Measurements from ENCODE around the gene DDAH2.

Gene DDAH2

DNA sequence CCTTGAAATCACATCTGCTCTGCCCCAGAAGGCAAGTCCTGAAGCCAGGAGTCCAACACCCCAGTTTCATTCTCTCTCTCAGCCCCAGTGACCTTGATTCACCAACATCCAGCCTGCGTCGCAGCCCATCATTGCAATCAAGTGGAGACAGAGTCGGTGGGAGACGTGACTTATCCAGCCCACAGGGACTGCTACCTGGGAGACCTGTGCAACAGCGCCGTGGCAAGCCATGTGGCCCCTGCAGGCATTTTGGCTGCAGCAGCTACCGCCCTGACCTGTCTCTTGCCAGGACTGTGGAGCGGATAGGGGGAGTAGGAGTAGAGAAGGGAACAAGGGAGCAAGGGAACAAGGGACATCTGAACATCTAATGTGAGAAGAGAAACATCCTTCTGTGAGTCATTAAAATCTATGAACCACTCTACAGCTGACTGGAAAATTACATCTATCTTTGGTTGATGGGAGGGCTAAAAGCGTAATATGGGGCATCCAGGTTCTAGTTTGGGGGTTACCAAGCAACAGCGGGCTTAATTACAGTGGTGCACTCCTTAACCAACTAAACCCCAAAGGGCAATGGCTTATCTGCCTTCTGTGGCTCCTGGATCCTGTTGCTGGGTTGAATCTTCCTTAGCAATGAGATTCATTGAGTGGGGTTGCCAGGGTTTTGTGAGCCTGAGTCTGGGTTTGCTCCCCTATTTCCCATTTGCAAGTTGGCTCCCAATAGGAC is 11.4 kb downstream of the DDAH2 start:
- no peak for TF ChIP-seq ZFX (IDR thresholded peaks at IDR 0.05; ENCODE audit: borderline replicate concordance)
- peak; percentile 85 for TF ChIP-seq CTCF (IDR thresholded peaks at IDR 0.05)
- peak overlapping the region; percentile 90 for H3K27ac ChIP-seq

- H3K27ac ChIP-seq, result no peak within 1 kb of the TSS
- TF ChIP-seq ZFX (IDR thresholded peaks at IDR 0.05; ENCODE audit: borderline replicate concordance) (no peak), CTCF (IDR thresholded peaks at IDR 0.05) (no peak)
Observed at GRCh38 chr6:31715022-31715958, 13.8 kb downstream of the DDAH2 start, which contains the start of gene LY6G6D. LY6G6D (plus strand) TSS chr6:31715348; CDS start chr6:31715356, 8 bp downstream.

GRCh38 chr6:31713991-31714684 is 15.0 kb downstream of the DDAH2 start:
- no peak overlapping the region for H3K27ac ChIP-seq
- TF ChIP-seq CTCF (IDR thresholded peaks at IDR 0.05), result no peak
- TF ChIP-seq ZFX (IDR thresholded peaks at IDR 0.05; ENCODE audit: borderline replicate concordance), result no peak

DNA sequence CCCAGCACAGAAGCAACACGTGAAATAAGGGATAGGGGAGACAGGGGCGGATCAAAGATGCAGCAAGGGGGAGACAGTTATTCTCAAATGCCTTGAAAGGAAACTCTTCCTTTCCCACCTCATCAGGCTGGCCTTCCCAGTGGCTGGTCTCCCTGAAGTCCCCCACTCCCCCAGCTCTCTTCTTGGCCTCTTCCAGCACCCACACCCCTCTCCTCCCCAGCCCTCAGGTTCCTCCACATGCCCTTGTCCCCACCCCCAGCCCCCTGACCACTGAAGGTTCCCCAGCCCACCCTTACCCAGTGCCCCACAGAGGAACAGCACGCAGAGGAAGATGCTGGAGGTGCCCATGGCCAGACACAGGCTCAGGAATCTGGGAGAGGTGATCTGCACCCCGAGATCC is 15.6 kb downstream of the DDAH2 start:
- no peak overlapping the region for H3K27ac ChIP-seq
- TF ChIP-seq CTCF (IDR thresholded peaks at IDR 0.05), result no peak
- TF ChIP-seq ZFX (IDR thresholded peaks at IDR 0.05; ENCODE audit: borderline replicate concordance), result no peak

GRCh38 chr6:31712296-31712695 is 16.8 kb downstream of the DDAH2 start:
- no peak overlapping the region for H3K27ac ChIP-seq
- TF ChIP-seq ZFX (IDR thresholded peaks at IDR 0.05; ENCODE audit: borderline replicate concordance) (no peak), CTCF (IDR thresholded peaks at IDR 0.05) (peak; percentile 71)

DNA sequence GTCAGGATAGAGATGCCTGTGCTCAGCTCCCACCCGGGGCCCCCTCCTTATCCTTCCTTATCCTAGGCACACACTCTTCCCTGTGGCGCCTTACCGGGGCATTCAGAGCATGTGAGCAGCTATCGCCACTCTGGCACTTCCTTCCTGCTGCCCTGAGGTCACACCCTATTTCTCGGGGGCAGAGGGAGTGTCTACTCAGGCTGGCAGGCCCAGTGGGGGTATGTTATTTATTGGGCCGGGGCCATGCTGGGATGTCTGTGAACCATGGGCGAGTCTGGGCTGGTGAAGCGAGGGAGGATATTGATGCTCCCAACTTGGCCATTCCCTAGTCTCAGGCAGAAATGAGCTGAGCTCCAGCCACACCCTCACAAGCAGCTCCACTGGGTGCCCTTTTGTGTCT is 17.9 kb downstream of the DDAH2 start:
- TF ChIP-seq CTCF (IDR thresholded peaks at IDR 0.05) (no peak), ZFX (IDR thresholded peaks at IDR 0.05; ENCODE audit: borderline replicate concordance) (no peak)
- H3K27ac ChIP-seq, result no peak overlapping the region

Data from 22Rv1 (cell line).